Measurements from ENCODE around the gene MPPED1.

The MPPED1 gene

DNA sequence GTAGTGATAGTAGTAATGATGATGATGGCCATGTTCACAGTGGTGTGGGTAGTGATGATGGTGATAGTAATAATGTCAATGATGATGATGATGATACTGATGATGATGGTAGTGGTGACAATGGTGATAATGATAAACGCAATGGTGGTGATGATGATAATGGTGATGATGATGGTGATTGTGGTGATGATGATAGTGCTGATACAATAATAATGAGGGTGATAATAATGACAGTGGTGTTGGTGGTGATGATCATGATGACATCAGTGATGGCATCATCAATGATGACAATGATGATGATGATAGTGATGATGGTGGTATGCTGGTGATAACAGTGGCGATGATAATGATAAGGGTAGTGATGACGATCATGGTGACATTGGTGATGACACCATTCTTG, 92.3 kb downstream of the MPPED1 start:
- DNase-seq, result no peak

DNA sequence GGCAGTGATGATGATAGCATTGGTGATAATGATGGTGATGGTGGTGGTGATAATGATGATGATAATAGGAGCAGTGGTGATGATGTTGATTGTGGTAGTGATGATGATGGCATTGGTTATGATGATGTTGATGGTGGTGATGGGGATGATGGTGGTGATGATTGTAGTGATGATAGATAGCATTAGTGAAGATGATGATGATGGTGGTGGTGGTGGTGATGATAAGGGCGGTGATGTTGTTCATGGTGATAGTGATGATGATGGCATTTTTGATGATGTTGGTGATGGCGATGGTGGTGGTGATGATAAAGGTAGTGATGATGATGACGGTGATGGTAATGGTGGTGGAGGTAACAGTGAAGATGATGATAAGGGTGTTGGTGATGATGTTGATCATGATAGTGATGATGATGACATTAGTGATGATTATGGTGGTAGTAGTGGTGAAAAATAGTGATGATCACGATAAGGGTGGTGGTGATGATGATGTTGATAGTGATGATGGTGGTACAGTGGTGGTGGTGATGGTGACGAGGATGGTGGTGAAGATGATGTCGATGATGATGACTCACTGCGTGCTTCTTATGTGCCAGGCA, 93.0 kb downstream of the MPPED1 start:
- DNase-seq, result no peak

DNA sequence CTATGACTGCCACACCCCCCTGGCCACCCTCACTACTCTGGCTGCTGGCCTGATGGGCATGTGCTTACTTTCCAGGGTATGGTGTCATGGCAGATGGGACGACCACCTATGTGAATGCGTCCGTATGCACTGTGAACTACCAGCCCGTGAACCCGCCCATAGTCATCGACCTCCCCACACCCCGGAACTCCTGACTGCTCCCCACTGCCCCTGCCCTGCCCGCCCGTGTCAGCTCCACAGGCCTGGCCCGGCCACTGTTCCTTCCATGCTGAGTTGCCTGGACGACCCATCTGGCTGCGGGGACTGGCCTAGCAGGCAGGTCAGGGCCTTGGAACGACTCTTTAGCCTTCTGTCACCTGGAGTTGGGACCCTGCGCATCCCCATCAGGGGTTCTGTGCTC, 93.6 kb downstream of the MPPED1 start:
- DNase-seq, result no peak

DNA sequence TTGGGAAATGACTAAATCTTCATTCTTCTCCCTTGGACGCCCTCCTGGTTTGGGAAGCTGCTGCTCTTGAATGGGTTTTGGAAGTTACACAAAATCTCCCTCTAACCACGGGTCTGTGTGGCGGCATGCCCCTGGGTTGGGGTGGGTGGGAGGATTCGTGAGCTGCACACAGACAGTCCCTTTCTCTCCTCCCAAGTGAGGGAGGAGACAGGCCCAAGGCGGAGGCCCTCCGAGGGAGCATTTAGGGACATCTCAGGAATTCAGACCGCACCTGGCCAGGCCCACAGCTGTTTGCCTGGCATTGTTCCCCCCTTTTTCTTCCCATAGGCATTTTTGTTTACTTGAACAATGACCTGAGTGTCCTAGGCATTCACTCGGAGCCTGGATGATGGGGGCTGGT, 94.1 kb downstream of the MPPED1 start:
- no peak for DNase-seq

DNA sequence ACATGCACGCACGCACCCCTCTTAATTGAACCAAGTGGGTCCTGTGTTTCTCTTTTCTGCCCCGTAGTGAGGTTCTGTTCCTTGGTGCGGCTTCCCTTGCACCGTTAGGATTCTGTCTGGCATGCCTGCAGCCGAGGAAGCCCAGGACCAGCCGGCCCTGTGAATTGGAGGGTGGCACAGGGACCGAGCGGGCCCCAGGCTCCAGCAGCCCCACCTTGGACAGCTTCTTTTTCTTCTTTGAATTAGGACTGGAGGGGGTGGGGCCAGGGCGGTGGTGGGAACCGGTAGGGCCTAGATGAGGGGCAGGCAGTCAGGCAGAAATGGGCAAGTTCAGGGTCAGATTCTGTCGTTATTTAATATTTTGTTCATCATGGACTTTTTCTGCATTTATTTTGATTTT, 94.7 kb downstream of the MPPED1 start:
- DNase-seq, result no peak

DNA sequence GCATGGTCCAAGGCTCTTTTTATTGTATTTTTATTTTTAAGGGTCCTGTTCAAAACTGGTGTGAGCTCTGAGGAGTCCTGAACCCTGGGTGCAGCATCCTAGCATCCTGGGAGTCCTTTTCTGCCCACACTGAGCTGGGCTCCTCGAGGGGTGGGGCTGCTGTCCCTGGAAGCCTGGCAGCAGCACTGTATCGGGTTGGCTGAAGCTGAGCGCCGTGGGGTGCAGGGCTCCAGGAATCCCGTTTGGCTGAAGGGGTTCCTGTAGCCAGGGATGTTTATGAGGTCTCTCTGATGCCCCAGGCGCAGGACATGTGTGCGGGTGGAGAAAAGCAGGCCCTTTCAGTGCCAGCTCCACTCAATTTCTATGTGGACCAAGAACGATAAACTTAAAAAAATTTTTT, 95.4 kb downstream of the MPPED1 start:
- no peak for DNase-seq

DNA sequence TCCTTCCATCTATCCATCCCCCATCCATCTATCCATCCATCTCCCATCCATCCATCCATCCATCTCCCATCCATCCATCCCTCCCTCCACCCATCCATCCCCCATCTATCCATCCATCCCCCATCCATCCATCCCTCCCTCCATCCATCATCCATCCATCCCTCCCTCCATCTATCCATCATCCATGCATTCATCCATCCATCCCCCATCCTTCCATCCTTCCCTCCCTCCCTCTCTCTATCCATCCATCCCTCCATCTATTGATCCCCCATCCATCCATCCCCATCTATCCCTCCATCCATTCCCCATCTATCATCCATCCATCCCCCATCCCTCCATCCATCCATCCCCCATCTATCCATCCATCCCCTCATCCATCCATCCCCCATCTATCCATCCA, 96.7 kb downstream of the MPPED1 start:
- DNase-seq, result no peak

DNA sequence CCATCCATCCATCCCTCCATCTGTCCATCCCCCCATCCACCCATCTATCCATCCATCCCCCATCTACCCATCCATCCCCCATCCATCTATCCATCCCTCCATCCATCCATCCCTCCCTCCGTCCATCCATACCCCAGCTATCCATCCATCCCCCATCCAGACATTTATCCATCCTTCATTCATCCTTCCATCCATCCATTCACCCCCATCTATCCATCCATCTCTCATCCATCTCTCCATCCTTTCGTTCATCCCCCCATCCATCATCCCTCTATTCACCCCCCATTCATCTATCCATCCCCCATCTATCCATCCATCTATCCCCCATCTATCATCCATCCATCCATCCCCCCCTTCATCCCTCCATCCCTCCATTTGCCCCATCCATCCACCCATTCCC, 97.5 kb downstream of the MPPED1 start:
- no peak for DNase-seq

DNA sequence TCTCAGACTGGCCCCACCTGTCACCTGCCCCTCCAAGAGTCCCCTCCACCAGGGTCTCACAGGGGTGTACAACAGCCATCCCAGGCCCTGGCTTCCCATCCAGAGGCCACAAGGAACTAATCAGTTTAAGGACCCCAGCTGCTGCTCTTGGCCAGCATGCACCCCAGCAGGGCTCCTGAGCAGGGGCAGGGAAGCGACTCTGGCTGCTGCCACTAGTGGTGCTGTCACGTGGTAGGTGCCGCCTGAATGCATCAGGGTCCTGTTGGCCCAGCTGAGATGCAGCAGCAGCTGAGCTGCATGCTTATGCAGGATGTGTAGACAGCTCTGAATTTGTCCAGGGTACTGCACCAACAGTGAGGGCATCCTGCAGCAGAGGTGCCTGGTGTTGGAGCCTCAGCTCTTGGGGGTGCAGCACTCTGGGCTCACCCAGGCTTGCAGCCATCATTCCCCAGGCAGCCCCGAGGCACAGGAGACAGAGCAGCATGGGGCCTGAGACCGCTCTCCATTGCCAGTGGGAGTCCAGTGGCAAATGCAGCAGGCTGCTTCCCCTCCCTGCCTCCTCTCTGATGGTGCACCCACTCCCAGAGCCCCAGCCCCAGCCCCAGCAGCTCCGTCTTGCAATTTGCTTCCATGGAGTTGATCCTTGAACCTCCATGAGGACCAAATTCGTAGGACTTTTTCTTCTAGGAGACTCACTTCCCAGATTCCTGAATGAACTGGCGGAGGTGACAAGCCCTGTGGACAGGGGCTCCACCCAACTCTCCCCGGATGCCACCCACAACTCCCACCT, 98.7 kb downstream of the MPPED1 start:
- DNase-seq, result no peak

DNA sequence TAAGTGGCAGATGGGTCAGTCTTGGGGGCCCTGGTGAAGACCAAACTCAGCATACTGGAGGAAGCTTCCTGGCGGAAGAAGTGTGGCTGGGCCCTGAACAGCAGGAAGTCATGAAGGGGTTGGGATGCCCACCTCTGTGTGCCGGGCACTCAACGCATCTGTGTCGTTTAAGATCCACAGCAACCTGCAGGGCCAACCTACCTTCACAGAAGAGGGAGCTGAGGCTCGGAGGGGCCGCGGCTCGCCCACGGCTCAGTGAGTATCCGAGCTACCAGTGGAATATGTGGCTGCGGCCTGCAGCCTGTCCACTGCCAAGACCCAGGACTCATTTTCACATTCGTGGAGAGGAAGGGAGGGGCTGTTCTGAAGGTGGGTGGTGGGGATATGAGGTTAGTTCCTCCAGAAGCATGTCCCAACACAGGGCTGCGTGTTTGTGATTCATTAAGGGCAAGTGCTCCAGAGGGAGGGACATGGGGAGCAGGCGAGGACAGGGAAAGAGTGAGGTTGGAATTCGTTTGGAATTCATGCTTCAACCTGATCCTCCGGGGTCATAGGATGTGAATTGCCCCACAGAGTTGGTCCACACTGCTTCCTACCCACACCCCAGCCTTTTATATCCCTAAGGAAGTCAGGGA, 99.6 kb downstream of the MPPED1 start:
- DNase-seq, result no peak

DNA sequence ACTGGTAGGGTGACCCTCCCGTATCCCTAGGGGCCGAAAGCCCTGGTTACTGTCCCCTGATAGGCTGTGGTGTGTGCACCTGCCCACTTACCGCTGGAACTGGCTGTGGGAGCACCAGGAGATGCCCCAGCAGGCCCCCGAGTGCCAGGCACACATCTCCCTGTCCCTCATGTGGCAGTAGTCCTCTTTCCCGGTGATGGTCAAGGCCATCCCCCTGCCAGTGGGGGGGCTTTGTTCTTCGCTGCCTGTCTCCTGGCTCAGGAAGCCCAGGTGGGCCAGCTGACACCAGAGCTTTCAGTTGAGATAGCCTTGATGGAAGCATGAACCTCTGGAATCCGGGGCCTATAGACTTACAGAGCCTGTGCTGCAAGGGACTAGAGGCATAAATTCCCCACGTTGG, 100.5 kb downstream of the MPPED1 start:
- no peak for DNase-seq

DNA sequence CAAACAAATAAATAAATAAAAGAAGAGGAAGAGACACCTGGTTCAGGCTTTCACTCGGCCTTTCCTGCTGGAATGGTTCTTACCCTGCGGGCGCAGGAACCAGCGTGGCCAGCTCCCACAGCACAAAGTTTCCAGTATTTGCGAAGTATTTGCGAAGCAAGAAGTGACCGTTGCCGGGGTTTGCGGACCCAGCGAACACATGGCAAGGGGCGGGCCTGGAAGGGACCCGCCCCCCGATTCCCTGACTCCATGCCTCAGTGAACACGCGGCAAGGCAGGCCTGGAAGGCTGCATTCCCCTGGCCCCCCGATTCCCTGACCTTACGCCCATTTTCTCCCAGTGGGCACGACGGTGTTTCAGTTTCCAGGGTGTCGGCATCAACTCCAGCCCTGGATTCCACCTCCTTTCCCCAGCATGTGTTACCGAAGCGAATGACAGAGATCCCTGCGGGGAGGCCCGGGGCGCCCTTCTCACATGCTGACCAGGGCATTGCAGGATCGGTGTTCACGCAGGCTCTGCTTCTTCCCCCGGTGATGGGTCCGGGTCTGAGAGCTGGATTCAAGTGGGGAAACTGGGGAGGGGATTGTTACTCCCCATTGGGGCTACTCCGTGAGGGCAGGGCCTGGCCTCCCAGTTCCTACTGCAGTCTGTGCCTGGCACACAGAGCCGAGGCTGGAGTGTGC, 102.8 kb downstream of the MPPED1 start:
- no peak for DNase-seq

DNA sequence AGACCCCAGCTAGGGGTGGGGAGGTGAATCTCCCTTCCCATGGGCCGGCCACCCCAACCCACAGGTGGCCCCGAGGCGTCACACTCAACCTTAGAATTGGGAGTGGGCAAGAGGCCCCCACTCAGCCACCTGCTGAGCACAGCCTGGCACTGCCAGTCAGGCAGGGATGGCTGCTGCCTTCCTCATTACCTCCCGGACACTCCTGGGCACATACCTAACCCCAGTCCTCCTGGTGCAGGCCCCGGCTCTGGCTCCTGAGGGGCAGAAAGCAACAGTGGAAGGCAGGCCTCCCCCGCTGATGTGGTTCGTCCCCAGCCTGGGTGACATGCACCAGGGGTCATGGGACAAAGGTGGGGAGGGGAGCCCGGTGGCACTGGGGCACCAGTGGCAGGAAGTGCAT, 103.6 kb downstream of the MPPED1 start:
- no peak for DNase-seq

DNA sequence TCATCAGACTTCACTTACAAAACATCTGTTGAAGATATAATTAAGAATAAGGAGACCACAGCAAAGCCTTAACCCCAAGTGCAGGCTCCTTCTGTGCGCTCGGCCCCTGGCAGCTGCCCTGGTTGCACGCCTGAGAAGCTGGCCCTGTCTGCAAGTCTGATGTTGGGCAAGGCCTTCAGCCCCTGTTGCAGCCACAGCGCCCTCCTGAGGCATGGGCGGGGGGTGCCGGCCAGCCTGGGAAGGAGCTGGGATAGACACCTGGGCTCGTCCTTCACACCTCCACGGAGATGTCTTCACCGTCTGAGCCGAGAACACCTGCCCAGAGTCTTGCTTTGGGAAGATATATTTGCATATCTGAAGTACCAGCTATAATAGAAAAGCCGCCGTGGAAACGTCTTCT, 104.1 kb downstream of the MPPED1 start:
- DNase-seq, result peak; percentile 1

DNA sequence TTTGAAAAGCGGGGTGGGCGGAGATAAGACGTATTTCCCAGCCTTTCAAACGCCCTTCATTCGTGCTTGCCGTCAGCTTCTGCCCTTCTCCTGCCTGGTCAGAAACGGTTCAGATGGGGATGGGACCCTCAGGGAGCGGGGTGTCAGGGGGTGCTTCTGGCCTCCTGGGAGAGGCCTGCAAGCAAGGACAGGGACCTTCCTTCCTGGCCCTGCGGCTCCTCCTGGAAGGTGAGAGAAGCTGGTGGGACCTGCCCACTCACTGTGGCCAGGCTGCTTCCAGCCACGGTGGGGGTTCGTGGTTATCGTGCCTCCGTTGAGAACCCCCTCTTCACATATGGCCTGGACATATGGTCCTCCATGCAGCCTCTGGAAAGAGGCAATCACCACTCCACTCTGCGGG, 104.6 kb downstream of the MPPED1 start:
- no peak for DNase-seq

DNA sequence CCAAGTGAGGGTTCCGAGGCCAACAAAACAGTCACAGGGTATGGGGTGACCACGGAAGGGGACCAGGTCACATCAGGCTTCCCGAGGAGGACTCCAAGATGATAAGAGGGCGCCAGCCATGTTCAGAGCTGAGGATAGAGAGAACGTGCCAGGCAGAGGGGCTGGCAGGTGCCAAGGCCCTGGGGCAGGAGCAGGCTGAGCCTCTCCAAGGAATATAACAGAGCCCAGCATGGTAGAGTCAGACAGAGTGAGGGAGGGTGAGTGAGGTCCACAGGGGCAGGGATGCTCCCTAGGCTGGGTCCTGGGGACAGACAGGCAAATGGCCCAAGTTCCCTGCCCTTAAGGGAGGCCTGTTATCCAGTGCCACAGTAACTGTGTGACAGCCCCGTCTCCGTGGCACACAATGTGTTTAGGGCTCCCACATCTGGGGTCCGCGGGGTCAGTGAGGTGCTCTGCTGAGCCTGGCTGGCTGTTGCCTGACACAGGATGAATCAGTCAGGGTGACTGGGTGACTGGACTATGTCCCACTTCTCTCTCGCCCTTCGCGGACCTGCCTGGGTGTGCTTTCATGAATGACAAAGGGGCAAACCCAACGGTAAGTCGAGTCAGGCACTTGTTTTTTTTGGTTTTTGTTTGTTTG, 105.3 kb downstream of the MPPED1 start:
- no peak for DNase-seq

DNA sequence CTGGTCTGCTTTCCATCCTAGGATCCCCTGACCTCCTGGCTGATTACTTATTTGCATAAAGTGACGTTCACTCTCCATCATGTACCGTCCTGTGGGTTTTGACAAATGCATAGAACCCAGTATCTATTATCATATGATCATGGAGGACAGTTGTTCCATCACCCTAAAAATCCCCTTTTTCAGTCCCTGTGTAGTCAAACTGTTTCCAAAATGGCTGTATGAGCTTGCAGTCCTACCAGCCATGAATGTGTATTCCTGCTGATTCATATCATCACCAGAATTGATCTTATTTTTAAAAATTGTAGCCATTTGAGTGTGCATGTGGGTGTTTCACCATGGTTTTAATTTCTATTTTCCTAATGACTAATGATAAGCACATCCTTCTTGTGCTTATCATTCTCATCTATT, 108.8 kb downstream of the MPPED1 start:
- DNase-seq, result no peak

DNA sequence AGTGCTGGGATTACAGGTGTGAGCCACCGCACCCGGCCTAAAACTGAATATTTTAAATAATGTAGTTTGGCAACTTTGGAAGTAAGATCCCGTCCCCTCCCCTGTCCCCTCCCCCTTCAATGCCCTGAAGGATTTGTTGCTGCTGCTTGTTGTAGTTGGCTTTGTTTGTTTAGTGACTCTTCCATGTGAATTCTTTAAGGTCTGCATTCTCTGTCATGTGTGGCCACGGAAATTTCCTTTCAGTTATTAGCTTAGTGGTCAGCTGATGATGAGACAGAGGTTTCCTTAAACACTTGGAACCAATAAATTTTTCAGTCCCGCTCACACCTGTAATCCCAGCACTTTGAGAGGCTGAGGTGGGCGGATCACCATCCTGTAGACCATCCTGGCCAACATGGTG, 109.9 kb downstream of the MPPED1 start:
- DNase-seq, result no peak

DNA sequence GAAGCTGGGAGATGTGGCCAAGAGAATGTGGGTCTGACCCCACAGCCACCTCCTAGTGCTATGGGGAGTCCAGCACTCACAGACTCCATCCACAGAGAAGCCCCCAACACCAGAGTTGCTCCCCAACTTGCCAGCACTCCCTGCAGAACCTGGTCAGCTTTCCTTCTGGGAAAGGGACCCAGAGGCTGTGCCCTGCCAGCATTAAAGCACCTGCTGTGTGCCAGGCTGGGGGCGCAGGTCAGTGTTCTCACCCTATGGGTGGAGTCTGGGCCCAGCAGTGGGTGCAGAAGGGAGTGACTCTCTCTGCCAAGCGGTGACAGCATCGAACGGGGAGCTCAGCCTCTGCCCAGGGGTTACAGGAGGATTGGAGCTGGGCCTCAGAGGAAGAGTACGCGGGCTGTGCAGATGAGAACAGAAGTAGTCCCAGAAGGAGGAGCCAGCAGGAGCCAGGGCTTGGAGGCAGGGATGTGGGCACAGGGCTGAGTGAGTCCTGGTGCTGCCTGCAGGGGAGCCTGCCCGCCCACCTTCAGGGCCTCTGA, 114.4 kb downstream of the MPPED1 start:
- no peak for DNase-seq

DNA sequence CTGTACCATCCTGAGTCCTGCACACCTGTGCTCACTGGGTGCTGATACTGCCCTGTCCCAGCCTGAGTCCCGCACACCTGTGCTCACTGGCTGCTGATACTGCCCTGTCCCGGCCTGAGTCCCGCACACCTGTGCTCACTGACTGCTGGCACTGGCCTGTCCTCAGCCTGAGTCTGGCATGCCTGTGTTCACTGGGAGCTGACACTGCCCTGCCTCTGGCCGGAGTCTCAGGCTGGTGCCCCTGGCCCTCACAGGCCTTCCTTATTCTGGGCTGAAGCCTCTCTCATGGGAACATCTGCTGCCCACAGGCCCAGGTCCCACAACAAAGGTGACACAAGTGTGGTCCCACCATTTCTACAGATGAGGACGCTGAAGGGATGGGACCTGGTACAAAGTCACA, 115.1 kb downstream of the MPPED1 start:
- DNase-seq, result no peak

DNA sequence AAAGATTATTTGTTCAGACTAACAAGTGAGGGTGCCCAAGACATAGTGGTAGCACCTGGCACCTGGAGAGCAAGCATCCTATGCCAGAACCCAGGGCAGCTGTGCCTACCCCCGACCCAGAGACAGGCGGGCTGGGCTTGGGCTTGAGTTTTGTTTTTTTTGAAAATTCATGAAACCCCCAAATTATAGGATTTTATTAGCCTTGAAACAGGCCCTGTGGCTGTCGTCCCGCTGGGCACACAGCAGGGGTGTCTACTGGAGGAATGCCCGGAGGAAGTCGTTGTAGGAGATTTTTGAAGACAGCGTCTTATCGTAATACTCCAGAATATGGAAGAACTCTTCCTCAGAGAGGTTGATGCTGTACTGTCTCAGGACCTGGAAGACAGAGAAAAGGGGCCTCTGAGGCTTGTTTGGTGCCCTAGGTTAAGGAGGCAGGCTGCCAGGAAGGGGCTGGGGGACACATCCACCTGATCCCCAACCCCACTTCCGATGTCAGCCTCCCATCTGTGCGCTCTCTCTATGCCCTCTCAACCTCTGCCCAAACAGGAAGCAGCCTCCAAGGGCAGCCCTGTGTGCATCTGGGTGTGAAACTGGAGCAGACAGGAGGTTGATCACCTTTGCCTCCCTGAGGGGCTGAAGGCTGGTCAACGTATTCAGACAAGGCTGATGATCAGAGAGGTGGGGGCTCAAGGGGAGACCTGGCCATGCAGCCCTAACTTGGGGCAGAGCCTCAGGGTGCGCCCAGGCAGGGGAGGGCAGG, 117.0 kb downstream of the MPPED1 start:
- no peak for DNase-seq

DNA sequence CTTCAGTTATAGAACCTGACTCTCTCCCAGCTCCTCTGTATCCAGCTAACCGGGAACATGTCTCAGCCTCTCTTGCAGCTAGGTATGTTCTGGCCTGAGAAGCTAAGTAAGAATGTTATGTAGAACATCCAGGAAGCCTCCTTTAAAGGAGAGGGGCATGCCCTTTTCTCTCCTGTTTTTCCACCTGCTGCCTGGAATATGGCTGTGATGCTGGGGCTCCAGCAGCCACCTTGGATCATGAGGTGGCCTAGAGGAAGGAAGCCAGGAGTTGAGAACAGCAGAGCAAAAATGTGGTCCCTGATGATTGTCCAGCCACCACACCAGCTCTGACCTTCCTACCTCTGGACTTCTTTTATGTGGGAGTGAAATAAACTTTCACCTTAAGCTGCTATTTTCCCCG, 117.6 kb downstream of the MPPED1 start:
- DNase-seq, result no peak
